ES-I3 (cell line): ENCODE results near the gene MLLT1.

Experiments used
- H3K36me3 ChIP-seq: 2 replicates; pipeline ENCODE4 v1.6.1; 2013; ENCODE audit warnings: mild to moderate bottlenecking, low read length, control low read depth, moderate library complexity; ENCODE audit not compliant: insufficient read depth
- H3K4me1 ChIP-seq: 2 replicates; pipeline ENCODE4 v1.6.1; 2013; ENCODE audit warnings: mild to moderate bottlenecking, control low read depth, low read length; ENCODE audit not compliant: insufficient read depth
- H3K9ac ChIP-seq: 2 replicates; pipeline ENCODE4 v1.6.1; 2013; ENCODE audit warnings: low read depth, mild to moderate bottlenecking, low read length, moderate library complexity
- H3K9me3 ChIP-seq: 2 replicates; pipeline ENCODE4 v1.6.1; 2013; ENCODE audit warnings: mild to moderate bottlenecking, low read length, moderate library complexity; ENCODE audit not compliant: control insufficient read depth, insufficient read depth

Gene MLLT1

DNA sequence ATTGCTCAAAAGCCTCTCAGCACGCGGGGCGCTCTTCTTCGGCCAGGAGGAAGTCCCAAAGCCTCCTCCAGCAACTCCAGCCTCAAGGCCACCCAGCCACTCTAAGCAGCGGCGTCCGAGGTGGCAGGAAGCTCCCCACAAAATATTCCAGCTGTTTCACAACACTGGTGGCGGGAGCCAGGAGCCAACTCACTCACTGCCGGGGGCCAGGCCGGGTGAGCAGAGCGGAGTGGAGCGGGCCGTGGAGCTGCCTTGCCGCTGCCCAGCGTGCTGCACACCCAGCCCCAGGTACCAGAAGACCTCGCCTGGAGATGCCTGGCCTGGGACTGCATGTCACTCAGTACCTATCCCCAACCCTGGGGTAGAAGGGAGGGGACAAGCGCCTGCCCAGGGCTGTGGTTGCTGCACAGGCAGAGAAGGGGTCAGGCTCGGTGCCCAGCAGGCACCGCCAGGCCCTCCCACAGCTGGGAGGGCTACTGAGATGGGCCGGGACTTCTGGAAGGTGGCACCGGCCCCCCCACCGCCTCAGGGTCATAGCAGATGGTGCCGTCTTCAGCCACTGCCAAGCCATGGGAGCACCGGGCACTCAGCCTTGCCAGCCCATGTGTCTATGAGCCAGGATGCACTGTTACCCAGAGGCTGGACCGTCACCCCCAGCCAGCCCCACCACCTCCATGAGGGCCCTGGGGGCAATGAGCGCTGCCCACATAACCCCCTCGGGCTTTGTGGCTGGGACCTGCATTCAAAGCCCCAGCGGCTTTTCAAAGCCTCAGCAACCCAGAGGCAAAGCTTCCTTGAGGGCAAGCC, 59.2 kb downstream of the MLLT1 start:
- Histone ChIP-seq H3K4me1 (peaks cover 13% of the 10 kb centered on the region; the same call in 1 of the 2 replicates), H3K9ac (no peak overlapping the region), H3K9me3 (no peaks in the 10 kb centered on the region), H3K36me3 (0 out of 2 replicates have a peak, but pooled peaks cover 2% of the 10 kb centered on the region)

DNA sequence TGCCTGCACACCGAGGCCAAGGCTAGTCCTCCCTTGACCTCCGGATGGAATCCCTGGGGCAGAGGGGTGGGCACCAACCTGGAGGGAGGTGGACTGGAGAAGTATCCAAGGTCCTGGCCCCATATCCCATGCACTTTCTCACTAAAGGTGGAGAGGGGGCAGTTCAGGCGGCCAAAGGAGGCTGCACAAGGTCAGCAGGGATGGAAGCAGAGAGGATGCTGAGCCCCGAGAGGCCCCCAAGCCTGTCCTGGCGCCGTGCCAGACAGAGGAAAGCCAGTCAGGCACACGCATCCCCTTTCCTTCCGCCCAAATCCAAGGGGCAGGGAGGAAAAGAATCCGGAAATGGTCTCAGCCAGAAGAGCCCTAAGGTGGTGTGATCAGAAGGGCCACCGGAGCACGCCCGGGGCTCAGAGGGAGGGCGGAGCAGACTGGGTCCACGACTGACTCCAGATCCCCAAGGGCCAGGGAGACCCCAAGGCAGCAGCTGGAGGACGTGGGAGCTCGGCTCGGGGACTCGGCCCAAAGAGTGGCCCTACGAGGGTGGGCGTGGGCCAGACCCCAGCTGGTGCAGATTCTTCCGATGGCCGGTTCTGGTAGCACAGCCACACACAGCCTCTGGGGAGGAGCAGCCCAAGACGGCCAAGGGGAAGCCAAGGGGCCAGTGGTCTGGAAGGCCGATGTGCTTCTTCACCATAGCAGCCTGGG, 60.0 kb downstream of the MLLT1 start:
- Histone ChIP-seq H3K36me3 (0 out of 2 replicates have a peak, but pooled peaks cover 2% of the 10 kb centered on the region), H3K9me3 (no peaks in the 10 kb centered on the region), H3K9ac (no peak overlapping the region), H3K4me1 (peaks cover 13% of the 10 kb centered on the region; the same call in 1 of the 2 replicates)

DNA sequence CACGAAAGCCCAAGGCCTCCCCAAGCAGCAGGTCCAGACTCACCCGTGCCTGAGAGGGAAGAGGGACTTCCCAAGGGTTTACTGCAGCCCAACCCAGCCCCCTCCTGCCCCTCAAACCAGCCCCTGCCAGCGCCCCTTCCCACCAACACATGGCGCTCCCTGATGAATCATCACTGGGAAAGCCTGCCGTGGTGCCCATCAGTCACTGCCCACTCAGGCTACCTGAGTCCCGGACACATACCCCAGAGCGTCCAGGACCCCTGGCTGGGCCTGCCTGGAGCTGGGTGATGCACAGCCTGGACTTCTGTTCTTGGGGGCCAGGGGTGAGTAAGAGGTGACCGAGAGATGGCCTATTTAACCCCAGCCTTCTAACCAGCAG, 60.6 kb downstream of the MLLT1 start:
- no peak overlapping the region for H3K9ac ChIP-seq
- H3K36me3 ChIP-seq: 0 out of 2 replicates have a peak, but pooled peaks cover 2% of the 10 kb centered on the region
- peaks cover 13% of the 10 kb centered on the region; the same call in 1 of the 2 replicates for H3K4me1 ChIP-seq
- H3K9me3 ChIP-seq: no peaks in the 10 kb centered on the region

DNA sequence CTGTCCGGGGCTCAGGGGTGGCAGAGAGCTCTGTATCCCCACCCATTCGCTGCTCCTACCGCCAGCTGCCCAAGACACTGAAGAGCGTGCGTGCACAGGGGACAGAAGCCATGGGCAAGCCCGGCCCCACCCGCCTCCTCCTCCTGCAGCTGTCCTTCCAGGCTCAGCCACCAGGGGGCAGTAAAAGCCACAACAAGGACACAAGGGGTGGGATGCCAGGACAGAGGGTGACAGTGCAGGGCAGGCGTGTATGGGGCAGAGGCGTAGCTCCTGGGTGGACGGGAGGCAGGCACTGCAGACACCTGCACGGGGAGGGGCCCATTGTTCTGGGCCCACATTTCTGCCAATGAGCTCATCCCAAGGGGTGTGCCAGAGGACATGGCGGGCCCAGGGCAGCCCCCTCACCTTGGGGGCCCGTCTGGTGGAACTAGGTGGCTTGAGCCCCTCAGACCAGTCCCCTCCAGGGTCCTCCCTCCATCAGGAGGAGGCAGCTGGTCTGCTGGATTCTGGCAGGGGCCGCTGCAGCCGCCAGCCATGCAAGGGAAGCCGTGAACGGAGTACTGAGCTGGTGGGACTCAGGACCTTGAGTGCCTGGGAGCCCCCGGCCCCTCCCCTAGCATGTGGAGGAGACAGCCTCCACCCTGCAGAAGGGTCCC, 61.2 kb downstream of the MLLT1 start:
- Histone ChIP-seq H3K9ac (no peak overlapping the region), H3K36me3 (0 out of 2 replicates have a peak, but pooled peaks cover 2% of the 10 kb centered on the region), H3K9me3 (no peaks in the 10 kb centered on the region), H3K4me1 (peaks cover 13% of the 10 kb centered on the region; the same call in 1 of the 2 replicates)

DNA sequence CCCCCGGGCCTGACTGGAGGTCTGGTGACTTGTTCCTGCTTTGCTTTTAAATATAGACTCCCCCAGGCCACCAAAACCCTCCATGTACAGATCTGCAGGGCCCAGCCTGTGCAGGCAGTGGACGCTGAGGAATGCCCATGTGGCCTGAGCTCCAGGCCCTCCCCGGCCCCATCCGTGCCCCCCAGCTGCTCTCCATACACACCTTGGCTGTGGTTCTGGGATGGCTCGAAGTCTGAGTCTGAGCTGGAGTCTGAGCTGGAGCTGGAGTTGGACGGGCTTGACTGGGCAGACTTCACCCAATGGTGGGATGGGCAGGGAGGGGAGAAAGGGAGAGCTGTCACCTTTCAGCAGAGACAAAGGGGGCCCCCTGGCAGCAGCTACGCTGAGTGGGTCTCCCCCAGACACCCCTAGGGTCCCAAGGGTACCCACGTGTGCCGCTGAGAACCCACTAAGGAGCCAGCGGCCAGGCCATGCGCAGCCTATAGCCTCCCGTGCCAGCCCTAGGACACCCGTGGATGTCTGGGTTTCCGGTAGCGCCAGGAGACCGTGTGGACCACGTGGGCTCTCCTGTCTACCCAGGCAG, 61.9 kb downstream of the MLLT1 start:
- peak overlapping the region; percentile 16; the same call in 1 of the 2 replicates for H3K9ac ChIP-seq
- no peaks in the 10 kb centered on the region for H3K9me3 ChIP-seq
- peaks cover 13% of the 10 kb centered on the region; the same call in 1 of the 2 replicates for H3K4me1 ChIP-seq
- H3K36me3 ChIP-seq: no peaks in the 10 kb centered on the region

DNA sequence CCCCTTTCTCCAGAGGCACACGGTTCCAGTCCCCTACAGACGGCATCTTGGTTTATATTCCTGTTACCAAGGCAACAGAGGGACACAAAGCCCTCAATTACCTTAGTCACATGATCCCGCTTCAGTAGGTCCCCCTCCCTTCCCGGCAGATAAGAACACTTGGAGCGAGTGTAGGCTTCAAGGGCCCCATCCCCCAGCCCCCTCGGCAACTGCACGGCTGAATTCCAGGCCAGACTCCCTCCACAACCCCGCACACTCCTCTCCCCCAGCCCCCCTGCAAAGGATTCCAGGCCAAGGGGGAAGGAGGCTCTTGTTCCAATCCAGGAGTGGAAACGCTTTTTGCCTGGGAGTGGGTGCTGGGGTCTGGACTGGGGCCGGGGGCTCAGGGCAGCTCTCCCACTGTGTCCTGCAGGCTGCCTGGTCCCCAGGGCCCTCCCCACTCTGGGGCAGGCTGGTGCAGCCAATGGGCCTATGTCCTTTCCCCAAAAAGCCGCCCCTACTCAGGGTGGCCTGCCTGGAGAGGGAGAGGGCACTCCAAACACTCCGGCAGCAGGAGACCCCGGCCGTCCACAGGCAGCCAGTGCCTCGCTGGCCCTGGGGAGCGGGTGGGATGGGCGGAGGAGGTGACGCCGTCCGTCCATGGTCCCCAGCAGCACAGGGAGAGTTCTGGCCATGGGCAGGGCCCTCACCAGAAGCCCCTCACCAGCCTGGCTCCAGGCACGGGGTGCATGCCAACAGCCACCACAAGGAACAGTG, 62.6 kb downstream of the MLLT1 start:
- Histone ChIP-seq H3K4me1 (peaks cover 13% of the 10 kb centered on the region; the same call in 1 of the 2 replicates), H3K9me3 (no peaks in the 10 kb centered on the region), H3K36me3 (no peaks in the 10 kb centered on the region), H3K9ac (peak overlapping the region; percentile 16)

DNA sequence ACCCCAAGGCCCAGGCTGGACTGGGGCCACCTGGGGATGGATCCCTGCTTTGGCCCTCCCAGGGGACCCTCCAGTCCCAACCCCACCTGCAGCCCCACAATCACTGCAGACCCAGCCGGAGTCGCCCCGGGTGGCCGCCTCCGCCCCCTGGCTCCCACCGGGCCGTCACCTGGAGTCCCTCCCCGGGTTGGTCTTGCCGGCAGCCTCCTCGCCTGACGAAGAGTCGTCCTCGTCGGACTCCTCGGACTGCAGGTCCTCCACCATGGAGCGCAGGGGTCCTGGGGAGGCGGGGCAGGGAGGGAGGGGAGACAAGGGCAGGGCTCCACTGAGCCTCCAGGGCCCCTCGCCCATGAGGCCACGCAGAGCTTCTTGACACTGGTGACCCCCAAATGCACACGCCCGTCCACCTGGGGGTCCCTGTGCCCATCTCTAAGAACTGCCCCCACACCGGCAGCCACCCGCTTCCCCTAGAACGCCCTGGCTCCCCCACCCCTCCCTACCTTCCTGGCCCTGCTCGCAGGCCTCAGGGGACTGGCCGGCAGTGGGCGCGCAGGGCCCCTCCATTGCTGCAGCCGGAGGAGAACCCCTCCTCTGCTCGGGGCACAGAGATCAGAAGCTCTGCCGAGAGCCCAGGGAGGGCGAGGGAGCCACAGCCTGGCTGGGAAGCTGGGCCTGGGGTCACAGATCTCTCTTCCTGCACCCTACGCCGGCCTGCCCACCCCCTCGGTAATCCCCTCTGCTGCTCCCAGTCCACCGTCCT, 63.4 kb downstream of the MLLT1 start:
- Histone ChIP-seq H3K9ac (peak overlapping the region; percentile 16; the same call in 1 of the 2 replicates), H3K36me3 (no peaks in the 10 kb centered on the region), H3K4me1 (peaks cover 13% of the 10 kb centered on the region; the same call in 1 of the 2 replicates), H3K9me3 (no peaks in the 10 kb centered on the region)

DNA sequence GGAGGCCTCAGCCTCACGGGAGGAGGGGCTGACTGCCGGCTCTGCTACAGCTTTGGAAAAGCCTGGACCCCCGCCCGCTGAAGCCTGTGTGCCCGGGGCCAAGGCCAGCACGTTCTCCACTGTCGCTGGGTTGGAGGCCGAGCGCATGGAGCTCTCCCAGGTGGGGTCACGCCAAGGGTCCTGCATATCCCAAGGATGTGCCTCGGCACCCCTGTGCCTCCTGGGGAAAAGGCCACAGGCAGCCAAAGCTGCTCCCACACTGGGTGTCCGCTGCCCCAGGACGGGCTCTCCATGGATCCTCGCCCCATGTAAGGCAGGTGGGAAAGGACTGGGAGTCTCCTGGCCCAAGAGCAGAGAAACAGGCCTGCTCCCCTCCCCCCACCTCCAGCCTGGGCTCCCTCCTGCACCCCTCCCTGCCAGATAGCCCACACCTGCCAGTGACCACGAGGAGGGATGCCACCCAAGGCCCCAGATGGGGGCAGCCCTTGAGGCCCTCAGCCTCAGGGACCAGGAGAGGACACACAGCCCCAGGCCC, 64.0 kb downstream of the MLLT1 start:
- Histone ChIP-seq H3K9me3 (no peaks in the 10 kb centered on the region), H3K9ac (no peak overlapping the region), H3K36me3 (no peaks in the 10 kb centered on the region), H3K4me1 (peaks cover 13% of the 10 kb centered on the region; the same call in 1 of the 2 replicates)

DNA sequence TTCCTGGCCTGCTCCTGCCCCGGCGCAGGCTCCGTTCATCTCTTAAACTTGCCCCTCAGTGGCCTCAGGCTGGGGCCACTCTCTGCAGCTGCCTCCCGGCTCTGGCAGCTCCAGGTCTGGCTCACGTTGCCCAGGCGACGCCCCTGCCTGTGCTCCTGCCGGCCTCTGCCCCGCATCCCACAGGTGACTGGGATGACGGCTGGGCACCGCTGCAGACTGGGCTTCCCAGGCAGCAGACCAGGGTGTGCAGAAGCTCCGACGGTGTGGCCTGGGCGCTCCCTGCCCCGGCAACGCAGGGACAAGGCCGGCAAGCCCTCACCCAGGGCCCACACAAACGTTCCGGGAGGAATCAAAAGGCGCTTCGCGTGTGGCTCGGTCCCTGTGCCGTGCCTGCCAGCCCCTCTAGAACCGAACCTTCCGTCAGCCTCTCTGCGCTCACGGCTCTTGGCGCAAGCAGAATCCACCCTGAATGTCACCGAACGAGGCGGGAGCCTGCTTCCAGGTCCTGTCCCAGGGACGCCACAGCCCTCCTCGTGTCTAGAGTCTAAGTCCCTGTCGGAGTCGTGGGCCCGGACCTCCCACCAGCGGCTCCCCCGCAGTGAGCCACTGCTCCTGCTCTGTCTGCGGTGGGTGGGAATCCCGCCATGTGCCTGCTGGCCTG, 64.8 kb downstream of the MLLT1 start:
- H3K4me1 ChIP-seq: peaks cover 13% of the 10 kb centered on the region; the same call in 1 of the 2 replicates
- H3K9me3 ChIP-seq: no peaks in the 10 kb centered on the region
- H3K36me3 ChIP-seq: no peaks in the 10 kb centered on the region
- H3K9ac ChIP-seq: no peak overlapping the region

DNA sequence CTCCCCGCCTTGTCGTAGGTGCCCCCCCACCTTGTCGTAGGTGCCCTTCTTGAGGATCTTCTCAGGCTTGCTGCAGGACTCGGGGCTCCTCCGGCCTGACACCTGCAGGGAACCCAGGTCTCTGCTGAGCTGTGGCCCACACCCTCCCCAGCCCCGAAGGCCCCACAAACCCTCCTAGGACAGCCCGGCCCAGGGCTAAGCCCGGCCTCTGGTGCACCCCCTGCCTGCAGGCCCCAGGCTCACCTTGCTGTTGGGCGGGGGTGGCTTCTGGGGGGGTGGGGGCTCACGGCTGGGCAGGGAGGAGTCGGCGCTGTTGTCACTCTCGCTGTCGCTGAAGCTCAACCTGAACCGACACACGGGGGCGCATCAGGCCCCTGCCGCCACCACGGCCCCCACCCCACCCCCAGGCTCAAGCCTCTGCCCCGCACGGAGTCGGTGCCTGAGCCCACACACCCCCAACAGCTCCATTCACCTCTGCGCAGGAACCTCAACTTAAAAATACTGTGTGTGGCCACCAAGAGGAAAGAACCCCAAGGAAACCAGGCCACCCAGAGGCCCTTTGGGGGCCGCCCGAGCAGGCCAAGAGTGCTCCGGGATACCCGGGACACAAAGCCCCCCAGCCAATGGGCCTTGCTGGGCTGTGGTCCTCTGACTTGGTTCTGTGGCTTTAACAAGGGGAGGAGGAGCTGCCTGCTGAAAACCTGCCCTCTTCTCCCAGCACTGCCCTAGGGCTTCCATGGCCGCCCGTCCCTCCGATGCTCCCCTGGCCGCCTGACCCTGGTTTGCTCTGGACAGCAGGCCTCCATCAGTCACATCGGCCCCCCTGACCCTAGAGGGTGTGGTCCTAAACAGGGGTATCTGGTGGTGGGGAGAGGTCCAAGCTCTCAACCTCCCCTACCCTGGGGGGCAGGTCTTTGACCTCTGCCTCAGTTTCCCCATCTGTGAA, 65.8 kb downstream of the MLLT1 start:
- Histone ChIP-seq H3K4me1 (peaks cover 13% of the 10 kb centered on the region; the same call in 1 of the 2 replicates), H3K9me3 (no peaks in the 10 kb centered on the region), H3K9ac (no peak overlapping the region), H3K36me3 (no peaks in the 10 kb centered on the region)

DNA sequence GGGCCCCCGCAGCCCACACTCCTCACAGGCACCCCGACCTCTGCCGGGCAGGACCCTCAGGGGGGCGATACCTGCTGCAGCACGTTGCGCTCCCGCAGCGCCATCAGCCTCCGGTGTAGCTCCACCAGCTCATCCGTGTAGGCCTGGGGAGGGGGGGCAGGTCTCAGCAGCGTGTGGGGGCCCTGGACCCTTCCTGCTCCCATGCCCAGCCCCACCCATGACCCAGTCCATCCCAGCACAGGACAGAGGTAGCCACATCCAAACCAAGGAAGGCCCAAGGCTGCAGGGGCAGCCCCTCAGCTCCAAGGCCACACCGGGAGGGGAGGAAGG, 66.5 kb downstream of the MLLT1 start:
- peaks cover 11% of the 10 kb centered on the region; the same call in 1 of the 2 replicates for H3K4me1 ChIP-seq
- H3K36me3 ChIP-seq: no peaks in the 10 kb centered on the region
- no peak overlapping the region for H3K9ac ChIP-seq
- H3K9me3 ChIP-seq: no peaks in the 10 kb centered on the region
